Raji (cell line): ENCODE data around the gene ACSM6.

Source experiments
- POLR2A ChIP-seq: IDR thresholded peaks from 2 replicates; pipeline ENCODE4 v1.6.1; 2011; ENCODE audit warnings: low read depth, low read length, control low read depth; ENCODE audit not compliant: insufficient read depth

Gene ACSM6

GRCh38 chr10:95237376-95238170, 43.5 kb downstream of the ACSM6 start:
- TF ChIP-seq POLR2A = no peak

DNA sequence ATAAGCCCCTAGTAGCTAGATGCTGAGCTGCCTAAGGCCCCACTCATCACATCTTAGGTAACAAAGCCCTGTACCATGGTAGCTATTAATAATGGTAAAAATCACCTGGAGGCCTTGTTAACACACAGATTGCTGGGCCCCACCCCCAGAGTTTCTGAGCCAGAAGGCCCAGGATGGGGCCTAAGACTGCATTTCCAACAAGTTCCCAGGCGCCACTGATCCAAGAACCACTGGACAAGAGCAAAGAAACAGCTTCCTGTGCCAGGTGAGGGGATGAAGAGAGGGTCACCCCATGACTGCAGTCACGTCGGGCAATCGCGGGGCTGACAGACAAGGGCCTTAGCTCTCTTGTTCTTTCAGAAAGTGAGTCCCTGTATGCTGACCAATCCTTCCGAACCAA, 46.8 kb downstream of the ACSM6 start:
- no peak for TF ChIP-seq POLR2A

GRCh38 chr10:95241533-95241932, 47.5 kb downstream of the ACSM6 start:
- no peak for TF ChIP-seq POLR2A

DNA sequence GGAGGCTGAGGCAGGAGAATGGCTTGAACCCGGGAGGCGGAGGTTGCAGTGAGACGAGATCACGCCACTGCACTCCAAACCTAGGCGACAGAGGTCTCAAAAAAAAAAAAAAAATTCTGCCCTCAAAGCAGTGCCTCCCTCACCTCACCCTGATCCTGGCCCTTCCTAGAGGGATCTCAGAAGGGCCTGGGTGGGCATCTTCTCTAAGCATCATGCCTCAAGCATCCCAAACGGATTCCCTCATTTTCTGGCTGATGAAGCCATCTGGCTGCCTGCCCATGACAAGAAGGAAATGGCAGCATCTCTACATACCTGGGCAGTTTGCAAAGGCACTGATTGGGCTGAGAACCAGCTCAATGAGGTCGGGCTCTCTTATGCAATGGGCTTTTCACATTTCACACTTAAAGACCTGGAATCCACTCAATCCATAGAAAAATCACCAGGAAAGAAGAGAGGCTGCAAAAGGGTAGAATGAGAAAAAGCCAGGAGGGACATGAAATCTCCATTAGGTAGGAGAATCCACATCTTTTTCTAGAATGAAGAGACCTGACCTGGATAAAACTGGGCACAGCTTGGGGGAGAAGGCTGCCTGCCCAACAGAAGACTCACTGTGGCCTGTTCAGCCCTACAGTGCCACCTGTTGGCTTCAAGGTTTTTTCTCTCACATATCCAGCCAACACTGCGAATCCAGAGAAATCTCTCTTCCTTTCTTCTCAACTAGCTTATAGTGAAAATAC, 48.7 kb downstream of the ACSM6 start:
- TF ChIP-seq POLR2A = no peak

DNA sequence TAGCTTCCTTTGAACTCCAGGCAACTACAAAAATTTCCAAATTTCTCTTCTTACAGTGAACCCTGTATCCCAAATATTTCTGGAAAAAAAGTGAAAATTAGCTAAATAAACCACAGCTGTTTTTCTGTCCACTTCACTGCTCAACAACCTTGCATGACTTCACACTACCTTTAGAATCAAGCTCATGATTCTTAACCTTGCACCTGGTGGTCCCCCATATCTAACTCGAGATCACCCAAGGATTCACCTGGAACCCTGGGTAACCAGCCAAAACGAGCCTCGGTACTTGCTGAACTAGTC, 49.2 kb downstream of the ACSM6 start:
- no peak for TF ChIP-seq POLR2A

DNA sequence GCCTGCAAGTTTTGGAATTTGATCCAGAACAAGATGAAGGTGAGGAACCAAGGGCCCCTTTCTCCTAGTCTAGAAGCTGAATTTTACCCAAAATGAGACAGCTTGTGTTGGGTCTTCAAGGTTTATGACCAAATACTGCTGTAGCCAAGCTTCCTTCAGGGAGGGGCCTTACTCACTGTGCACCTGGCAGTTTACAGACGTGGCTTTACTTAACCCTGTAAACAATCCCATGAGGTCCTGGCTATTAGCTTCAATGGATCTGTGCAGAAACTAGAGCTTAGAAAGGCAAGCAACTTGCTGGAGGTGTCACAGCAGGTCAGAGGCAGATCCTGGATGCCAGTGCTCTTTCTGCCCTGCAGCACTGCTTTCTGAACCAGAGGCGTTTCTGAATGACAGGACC, 50.1 kb downstream of the ACSM6 start:
- no peak for TF ChIP-seq POLR2A

GRCh38 chr10:95245425-95246055, 51.5 kb downstream of the ACSM6 start:
- TF ChIP-seq POLR2A = no peak

DNA sequence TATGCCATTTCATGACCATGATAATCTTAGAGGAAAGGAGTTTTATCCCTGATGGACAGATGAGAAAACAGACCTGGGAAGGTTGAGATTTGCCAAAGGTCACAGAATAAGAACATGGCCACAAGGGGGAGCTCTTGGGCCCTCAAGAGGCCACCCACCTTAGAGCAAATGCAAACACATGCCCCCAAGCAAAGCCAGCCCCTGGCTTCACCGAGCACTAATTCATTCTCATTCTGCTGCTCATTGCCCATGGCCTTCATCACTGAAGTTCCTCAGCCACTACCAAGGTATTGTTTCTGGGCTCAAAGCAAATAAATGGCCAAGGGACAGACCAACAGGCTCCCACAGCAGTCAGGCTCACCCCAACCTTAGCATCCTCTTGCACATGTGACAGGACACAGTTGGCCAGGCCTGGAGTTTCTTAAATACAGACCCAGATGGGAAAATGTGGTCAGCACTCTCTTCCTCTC, 52.6 kb downstream of the ACSM6 start:
- no peak for TF ChIP-seq POLR2A

DNA sequence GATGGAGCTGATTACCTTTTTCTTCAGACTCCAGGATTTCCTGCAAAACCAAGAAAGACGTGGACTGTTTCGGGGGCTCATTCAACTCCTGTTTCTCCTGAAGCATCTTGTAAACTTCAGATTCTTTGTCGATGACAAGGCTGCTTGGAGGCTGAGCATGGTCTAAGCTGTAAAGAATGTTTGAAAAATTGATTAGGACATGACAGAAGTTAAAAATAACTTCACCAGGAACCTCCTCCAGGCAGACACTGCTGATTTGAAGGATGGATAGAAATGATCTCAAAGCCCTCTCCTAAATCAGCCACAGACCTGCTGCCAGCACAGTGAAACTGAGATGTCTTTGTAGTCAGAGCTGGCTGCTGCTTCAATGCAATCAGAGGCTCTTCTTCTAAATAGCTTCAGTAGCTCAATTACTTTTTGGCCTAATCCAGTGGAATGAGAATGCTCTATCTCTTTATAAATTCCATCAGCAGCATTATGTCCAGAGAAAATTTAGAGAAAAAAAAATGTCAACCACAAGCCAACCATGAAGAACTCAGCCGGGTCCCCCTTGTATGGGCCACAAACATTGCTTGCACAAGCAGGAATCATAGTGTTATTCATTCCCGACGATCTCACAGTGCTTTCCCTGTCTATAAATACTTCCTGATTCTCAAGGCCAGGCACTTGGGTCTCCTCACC, 53.3 kb downstream of the ACSM6 start:
- no peak for TF ChIP-seq POLR2A

GRCh38 chr10:95247881-95248583, 54.0 kb downstream of the ACSM6 start:
- no peak for TF ChIP-seq POLR2A

- TF ChIP-seq POLR2A = no peak
These were observed 55.0 kb downstream of the ACSM6 start for GRCh38 chr10:95248989-95249388.

- TF ChIP-seq POLR2A = no peak
These were observed 55.4 kb downstream of the ACSM6 start for GRCh38 chr10:95249467-95249866.

- TF ChIP-seq POLR2A = no peak
These were observed 56.8 kb downstream of the ACSM6 start for GRCh38 chr10:95250856-95251255.

DNA sequence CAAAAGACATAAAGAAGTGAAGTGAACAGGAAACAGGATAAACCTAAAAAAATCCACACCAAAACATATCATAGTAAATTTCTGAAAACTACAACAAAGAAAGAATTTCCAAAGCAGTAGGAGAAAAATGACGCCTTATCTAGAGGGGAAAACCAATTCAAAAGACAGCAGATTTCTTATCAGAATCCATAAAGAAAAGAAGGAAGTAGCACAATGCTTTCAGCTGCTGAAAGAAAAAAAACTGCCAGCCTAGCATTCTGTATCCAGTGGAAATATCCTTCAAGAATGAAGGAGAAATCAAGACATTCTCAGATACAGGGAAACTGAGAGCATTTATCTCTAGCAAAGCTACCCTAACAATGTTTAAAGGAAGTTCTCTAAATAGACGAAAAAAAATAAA, 59.0 kb downstream of the ACSM6 start:
- TF ChIP-seq POLR2A = no peak

DNA sequence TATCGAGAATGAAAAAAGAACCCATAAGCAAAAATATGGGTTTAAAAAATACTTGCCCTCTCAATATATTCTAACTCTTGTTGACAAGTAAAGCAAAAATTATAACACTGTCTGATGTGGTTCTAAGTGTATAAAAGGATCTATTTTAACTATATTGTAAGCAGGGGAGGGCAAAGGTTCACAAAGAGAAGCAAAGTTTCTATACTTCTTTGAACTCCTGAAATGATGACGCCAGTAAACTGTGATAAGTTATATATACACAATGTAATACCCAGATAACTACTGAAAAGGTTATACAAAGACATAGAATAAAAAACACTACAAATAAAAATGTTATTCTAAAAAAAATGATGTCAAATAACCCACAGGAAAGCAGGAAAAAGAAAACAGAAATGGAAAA, 59.6 kb downstream of the ACSM6 start:
- no peak for TF ChIP-seq POLR2A
